ENCODE results near the gene KMT2C. TPM values are rescaled to one million over a fixed set of nuclear protein-coding genes. Genes with fewer than 3 reads are reported as not detected.

KMT2C gene
- total RNA-seq, 1 donor, result 36.2 TPM

- H3K79me2 ChIP-seq (ENCODE audit: insufficient read depth, low read length), result no peaks in the 10 kb centered on the region
- H3K36me3 ChIP-seq (ENCODE audit: insufficient read depth, low read length), result peaks cover 60% of the 10 kb centered on the region
- H3K4me2 ChIP-seq (ENCODE audit: insufficient read depth, low read length), result no peak overlapping the region
Observed at GRCh38 chr7:152127229-152127628, 308.6 kb downstream of the KMT2C start.

GRCh38 chr7:152126741-152127140 lies 309.1 kb downstream of the KMT2C start:
- TF ChIP-seq, protein P1, sequence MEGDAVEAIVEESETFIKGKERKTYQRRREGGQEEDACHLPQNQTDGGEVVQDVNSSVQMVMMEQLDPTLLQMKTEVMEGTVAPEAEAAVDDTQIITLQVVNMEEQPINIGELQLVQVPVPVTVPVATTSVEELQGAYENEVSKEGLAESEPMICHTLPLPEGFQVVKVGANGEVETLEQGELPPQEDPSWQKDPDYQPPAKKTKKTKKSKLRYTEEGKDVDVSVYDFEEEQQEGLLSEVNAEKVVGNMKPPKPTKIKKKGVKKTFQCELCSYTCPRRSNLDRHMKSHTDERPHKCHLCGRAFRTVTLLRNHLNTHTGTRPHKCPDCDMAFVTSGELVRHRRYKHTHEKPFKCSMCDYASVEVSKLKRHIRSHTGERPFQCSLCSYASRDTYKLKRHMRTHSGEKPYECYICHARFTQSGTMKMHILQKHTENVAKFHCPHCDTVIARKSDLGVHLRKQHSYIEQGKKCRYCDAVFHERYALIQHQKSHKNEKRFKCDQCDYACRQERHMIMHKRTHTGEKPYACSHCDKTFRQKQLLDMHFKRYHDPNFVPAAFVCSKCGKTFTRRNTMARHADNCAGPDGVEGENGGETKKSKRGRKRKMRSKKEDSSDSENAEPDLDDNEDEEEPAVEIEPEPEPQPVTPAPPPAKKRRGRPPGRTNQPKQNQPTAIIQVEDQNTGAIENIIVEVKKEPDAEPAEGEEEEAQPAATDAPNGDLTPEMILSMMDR (IDR thresholded peaks at IDR 0.05; ENCODE audit: extremely low read depth, low read depth, low read length), result no peak
- DNase-seq (ENCODE audit: insufficient read length, low spot score, missing footprints), result no peak
- Histone ChIP-seq H2AFZ (ENCODE audit: low read length) (no peak overlapping the region), H3K27me3 (ENCODE audit: insufficient read depth, low read length) (no peaks in the 10 kb centered on the region), H3K36me3 (ENCODE audit: insufficient read depth, low read length) (peaks cover 59% of the 10 kb centered on the region), H3K27ac (ENCODE audit: low read depth, low read length) (no peak overlapping the region), H4K20me1 (ENCODE audit: insufficient read depth, low read length) (peaks cover 2% of the 10 kb centered on the region), H3K4me3 (ENCODE audit: insufficient read depth, low read length) (no peak overlapping the region), H3K9me3 (ENCODE audit: low read depth, low read length) (peaks cover 12% of the 10 kb centered on the region), H3K4me1 (ENCODE audit: insufficient read depth, low read length) (no peaks in the 10 kb centered on the region), H3K79me2 (ENCODE audit: insufficient read depth, low read length) (no peaks in the 10 kb centered on the region), H3K4me2 (ENCODE audit: insufficient read depth, low read length) (no peak overlapping the region)

More at GRCh38 chr7:152127229-152127628, 308.6 kb downstream of the KMT2C start:
- Histone ChIP-seq H3K9me3 (ENCODE audit: low read depth, low read length) (peaks cover 12% of the 10 kb centered on the region), H3K4me3 (ENCODE audit: insufficient read depth, low read length) (no peak overlapping the region), H2AFZ (ENCODE audit: low read length) (no peak overlapping the region), H3K27ac (ENCODE audit: low read depth, low read length) (no peak overlapping the region), H3K4me1 (ENCODE audit: insufficient read depth, low read length) (no peaks in the 10 kb centered on the region), H3K27me3 (ENCODE audit: insufficient read depth, low read length) (no peaks in the 10 kb centered on the region), H4K20me1 (ENCODE audit: insufficient read depth, low read length) (peaks cover 2% of the 10 kb centered on the region)
- DNase-seq (ENCODE audit: insufficient read length, low spot score, missing footprints), result no peak
- TF ChIP-seq, protein P1 (IDR thresholded peaks at IDR 0.05; ENCODE audit: extremely low read depth, low read depth, low read length), result no peak

GRCh38 chr7:152122540-152122939 lies 313.3 kb downstream of the KMT2C start:
- Histone ChIP-seq H3K4me3 (ENCODE audit: insufficient read depth, low read length) (no peak overlapping the region), H3K4me1 (ENCODE audit: insufficient read depth, low read length) (no peaks in the 10 kb centered on the region), H3K27ac (ENCODE audit: low read depth, low read length) (no peak overlapping the region), H3K4me2 (ENCODE audit: insufficient read depth, low read length) (no peak overlapping the region), H3K27me3 (ENCODE audit: insufficient read depth, low read length) (no peaks in the 10 kb centered on the region), H2AFZ (ENCODE audit: low read length) (no peak overlapping the region), H4K20me1 (ENCODE audit: insufficient read depth, low read length) (peaks cover 2% of the 10 kb centered on the region), H3K36me3 (ENCODE audit: insufficient read depth, low read length) (peaks cover 75% of the 10 kb centered on the region), H3K79me2 (ENCODE audit: insufficient read depth, low read length) (no peaks in the 10 kb centered on the region), H3K9me3 (ENCODE audit: low read depth, low read length) (peaks cover 9% of the 10 kb centered on the region)
- DNase-seq (ENCODE audit: insufficient read length, low spot score, missing footprints), result no peak
- TF ChIP-seq, protein P1 (IDR thresholded peaks at IDR 0.05; ENCODE audit: extremely low read depth, low read depth, low read length), result no peak

DNA sequence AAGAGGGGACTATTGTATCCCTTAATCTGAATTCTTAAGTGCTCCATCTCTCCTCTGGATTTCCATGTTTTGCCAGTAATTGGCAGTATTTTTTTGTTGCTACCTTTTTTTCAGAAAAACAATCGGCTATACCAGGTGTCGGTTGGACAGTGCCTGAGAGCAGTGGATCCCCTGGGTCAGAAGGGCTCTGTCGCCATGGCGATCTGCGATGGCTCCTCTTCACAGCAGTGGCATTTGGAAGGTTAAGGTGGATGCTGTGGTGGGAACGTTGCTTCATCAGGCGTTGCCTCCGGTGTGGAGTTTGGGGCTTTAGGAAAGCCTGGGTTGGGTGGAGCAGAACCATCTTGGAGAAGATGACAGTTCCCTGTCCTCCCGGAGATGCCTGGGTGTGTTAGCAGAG lies 314.4 kb downstream of the KMT2C start:
- H3K27ac ChIP-seq (ENCODE audit: low read depth, low read length), result no peak overlapping the region
- H3K4me1 ChIP-seq (ENCODE audit: insufficient read depth, low read length), result no peaks in the 10 kb centered on the region
- no peak for DNase-seq (ENCODE audit: insufficient read length, low spot score, missing footprints)
- no peaks in the 10 kb centered on the region for H3K79me2 ChIP-seq (ENCODE audit: insufficient read depth, low read length)
- H3K4me3 ChIP-seq (ENCODE audit: insufficient read depth, low read length), result no peak overlapping the region
- H3K4me2 ChIP-seq (ENCODE audit: insufficient read depth, low read length), result no peak overlapping the region
- peaks cover 3% of the 10 kb centered on the region for H3K9me3 ChIP-seq (ENCODE audit: low read depth, low read length)
- no peaks in the 10 kb centered on the region for H3K27me3 ChIP-seq (ENCODE audit: insufficient read depth, low read length)
- H3K36me3 ChIP-seq (ENCODE audit: insufficient read depth, low read length), result peaks cover 78% of the 10 kb centered on the region
- TF ChIP-seq, protein P1 (IDR thresholded peaks at IDR 0.05; ENCODE audit: extremely low read depth, low read depth, low read length), result no peak
- peaks cover 2% of the 10 kb centered on the region for H4K20me1 ChIP-seq (ENCODE audit: insufficient read depth, low read length)
- H2AFZ ChIP-seq (ENCODE audit: low read length), result no peak overlapping the region
